ENCODE data around the gene HMX3.

DNA sequence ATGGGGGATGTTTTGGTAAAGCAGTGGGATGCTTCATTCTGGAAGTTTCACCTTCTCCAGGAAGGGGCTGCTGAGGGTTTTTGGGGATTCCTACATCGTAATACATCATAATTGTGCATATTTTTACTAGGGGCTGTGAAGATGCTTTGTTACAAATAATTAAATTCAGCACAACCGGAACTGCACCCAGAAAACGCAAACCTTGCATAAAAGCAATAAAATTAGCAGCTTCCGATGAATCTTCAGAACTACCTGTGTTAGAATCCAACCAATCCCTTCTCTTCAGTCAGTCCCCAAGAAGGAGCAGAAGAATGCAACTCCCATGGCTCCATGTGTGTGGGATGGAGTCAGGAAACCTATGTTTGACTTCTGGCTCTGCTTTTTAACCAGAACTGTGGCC lies 48.4 kb upstream of the HMX3 start:
- TF ChIP-seq POLR2A (IDR thresholded peaks at IDR 0.05; ENCODE audit: low read length), result no peak
- TF ChIP-seq GATA1 (IDR thresholded peaks at IDR 0.05; ENCODE audit: low read depth, low read length), result no peak

Measured in erythroblast (primary cell).